Activated CD4-positive, alpha-beta T cell treated with anti-CD3 and anti-CD28 coated beads, Interleukin-10, Interleukin-2, amounts not matched to agents 100 ng/mL and 50 ng/mL, durations not matched to agents 16 hours and 8 hours (primary cell): ENCODE measurements around the gene ADGB.

Source experiments
- DNase-seq: peaks from one replicate; pipeline ENCODE4 v3.0.0-alpha.2; 2020

The ADGB gene

DNA sequence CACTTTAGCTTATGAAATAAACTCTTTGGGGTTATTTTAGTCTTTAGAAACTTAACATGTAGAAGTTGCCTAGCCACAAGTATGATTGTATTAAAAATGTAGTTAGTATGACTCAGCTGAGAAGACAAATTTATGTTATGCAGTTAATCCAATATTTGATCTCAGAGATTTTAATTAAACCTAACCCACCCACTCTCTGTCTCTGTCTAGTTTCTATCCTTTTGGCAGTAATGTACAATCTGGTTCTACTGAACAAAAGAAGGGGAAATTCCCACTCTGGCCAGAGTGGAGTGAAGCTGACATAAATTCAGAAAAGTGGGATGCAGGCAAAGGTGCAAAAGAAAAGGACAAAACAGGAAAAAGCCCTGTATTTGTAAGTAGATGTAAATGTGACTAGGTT lies 36.4 kb downstream of the ADGB start:
- DNase-seq: no peak

DNA sequence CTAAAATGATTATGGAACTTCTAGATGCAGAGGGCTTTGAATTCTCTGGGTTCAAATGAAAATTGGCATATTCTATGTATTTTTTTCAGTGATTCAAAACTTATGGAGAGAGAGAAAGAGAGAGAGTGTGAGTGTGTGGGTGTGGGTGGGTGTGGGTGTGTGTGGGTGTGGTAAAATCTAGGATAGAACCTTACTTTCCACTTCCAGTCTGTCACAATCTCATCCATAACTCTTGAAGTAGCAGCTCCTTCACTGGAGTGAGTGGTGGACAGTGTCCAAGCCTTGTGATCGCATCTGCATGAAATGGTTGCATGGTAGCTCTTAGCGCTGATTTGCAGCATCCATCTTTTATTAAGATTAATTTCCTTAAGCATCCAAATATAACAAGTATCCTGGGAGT lies 37.7 kb downstream of the ADGB start:
- no peak for DNase-seq

DNA sequence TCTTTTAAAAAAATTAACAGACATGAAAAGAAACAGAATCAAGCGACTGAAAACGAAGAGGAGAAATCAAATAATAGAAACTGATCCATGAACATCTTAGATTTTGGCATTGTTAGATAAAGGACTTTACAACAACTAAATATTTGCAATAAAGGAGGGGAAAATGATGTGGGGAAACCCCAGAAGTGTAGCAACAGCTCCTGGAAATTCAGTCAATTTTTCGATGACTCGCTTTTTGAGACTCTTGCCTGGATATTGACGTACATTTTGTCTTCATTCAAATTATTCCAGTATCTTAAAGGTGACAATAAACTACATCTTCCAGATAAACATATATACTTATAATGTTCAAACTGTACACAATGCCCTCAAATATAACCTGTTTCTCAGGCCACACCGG lies 44.1 kb downstream of the ADGB start:
- DNase-seq: no peak

DNA sequence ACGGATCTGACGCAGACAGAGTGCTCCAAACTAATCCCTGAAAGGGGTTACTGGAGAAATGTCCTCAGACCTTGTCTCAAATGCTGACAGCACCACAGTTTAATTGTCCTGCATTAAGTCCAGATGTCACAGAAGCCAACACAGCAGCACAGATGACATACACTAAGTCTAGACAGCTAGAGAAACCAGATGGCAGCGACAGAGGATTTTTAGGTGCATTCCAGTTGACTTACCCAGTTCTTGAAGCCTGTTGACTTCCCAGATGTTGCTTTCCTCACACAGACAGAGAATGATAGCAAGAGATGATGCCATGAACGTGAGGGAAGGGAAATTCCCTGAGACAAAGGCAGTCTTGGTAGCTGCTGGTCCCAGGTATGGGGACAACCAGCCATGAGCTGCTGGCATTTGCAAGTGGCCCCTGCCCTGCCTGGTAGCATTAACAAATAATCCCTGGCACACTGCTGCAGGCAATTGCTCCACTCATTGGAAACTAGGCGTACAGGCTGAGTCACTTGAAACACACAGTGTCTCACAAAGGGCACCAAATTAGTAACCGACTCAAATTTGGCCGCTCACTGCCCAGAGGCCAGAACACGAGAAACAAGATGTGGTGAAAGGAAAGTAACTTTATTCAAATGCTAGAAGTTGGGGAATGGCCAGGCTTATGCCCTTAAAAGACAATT lies 52.2 kb downstream of the ADGB start:
- no peak for DNase-seq

DNA sequence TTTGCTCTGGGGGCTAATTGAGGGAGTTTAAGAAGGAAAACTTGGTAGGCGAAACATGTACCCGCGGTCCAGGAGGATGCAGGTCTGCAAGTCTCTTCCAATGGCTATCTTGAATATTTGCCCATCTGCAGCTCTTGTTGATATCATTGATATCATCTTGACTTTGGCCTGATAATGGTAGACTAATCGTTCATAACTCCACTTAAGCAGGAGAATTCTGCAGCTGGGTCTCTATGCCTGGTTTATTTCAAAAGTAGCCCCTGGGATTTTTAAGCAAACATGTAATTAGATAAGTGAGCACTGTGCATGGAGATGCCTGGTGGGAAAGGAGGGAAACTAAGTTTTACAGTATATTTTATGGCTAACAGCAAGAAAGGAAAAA lies 52.7 kb downstream of the ADGB start:
- no peak for DNase-seq

DNA sequence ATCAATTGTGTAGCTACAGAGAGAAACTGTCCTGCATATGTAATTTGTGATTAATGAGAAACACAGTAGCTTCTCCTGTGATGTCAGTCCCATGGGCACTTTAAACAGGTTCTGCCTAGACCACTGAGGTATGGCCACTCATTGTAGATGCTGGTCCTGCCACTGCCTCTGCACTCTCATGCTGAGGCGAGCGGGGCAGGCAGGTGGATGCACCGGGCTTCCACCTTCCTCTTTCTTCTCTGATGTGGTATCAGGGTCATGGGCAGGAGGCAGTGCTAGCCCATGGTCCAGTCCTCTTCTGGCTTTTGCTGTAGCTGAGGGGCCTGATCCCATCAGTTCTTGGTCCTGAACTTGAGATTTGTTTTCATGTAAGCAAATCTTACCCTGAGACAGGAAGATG lies 58.7 kb downstream of the ADGB start:
- DNase-seq: no peak

DNA sequence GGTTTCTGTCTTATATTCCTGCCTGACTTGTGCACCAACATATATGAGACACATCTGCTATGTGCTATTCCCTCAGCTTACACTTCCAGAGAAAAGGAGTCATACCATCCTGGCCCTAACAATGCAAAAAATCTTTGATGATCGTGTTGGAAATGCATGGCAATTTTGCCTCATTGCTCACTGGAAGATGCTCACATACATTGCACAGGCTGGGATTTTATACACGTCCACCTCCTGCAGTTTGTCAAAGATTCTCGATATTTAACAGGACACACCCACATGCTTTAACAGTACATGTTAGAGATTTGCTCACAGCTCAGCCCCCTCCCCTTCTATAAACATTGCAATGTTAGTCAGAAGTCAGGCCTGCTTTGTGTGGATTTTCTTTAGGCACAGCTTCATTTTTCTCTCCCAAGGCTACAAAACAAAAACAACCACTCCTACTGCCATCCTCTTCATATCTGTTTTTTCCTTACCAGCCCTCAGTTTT lies 66.1 kb downstream of the ADGB start:
- no peak for DNase-seq

DNA sequence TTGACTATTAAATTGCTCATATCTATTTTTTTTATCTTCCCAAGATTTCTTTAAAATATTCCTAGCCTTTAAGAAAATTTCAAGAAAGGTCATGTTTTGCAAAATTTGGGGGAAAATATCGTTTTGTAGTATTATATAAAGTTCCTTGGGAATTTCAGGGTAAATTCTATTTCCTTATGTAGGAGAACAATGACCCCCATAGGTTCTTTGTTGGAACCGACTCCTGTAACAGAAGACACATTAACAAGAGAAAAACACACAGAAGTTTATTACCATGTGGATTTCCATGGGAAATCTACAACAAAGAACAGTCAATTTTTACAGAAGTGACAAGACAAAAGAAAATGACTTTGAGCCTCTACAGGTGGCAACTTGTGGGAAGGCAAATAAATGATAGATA lies 68.1 kb downstream of the ADGB start:
- DNase-seq: no peak

DNA sequence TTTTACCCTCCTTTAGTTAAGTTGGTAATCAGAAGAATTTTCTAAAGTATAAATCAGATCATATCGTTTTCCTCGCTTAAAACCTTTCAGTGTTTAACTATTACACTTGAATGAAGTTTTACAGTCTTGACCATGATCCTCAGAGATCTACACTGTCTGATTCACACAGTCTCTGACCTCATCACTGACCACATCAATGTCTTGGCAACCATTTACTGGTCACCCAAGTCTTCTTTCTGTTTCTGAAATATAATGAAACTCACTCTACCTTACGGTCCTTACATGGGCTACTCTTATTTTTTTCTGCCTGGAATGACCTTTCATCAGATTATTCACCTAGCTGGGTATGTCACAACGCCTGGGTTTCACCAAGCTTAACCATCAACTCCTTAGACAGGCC lies 71.4 kb downstream of the ADGB start:
- DNase-seq: no peak

DNA sequence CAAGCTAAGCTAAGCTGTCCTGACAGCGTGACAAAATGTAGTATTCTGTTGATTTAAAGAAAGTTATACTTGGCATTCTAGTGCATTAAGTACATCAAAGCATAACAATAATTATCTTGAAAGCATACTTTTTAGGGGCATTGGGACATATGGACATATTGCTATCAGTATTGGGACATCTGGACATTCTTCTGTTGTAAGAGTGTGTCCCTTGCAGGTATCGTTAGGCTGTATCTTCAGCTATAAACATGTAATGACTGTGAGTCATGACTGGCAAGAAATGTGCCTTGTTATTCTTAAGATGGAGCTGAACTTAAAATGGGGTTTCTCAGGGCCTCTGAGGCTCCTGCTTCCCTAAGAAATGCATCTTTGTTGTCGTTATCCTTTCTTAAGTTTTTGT lies 74.3 kb downstream of the ADGB start:
- DNase-seq: no peak

DNA sequence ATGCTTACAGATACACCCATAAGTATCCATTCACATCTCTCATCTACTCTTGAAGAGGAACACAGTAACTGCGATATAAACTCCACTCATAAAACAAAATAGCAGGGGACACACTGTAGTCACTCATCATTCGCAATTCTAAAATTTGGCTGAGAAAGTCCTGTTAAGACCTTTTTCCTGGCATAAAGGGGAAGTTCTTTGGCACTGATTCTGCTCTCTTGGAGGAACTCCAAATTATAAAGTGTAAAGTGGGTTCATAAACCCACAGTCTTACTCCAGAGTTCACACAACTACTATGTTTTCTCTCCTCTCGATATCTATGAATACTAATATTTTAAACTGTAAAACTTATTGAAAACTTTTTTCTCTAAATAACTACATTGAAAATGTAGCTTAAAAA lies 80.6 kb downstream of the ADGB start:
- no peak for DNase-seq

DNA sequence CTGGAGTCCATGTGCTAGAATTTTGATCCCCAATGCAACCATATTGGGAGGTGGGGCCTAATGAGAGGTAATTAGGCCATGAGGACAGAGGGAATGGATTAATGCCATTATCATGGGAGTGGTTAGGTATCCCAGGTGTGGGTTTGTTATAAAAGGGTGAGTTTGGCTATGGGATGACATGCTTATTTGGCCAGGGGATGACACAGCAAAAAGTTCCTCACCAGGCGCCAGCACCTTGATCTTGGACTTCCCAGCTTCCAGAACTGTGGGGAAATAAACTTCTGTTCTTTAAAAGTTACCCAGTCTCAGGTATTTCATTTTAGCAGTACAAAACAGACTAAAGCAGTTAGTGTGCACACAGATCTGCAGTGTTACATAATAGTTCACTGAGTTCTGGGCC lies 84.1 kb downstream of the ADGB start:
- DNase-seq: no peak

DNA sequence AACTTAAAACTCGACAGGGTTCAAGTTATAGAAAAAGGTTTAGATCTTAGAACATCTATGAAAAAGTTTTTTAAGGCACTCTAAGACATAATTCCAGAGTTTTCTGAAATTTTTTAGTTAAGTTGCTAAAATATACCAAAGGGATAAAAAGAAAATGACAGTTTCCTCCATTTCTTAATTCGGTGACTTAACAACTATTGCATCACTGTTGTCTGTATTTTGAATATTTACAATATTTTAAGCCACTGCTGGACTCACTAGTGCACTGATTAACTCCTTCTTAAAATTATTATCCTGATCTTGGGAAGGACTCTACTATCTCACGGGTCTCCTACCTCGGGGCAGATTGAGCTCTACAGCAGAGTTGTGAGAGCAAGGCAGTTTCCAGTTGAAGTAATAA lies 91.0 kb downstream of the ADGB start:
- DNase-seq: no peak

DNA sequence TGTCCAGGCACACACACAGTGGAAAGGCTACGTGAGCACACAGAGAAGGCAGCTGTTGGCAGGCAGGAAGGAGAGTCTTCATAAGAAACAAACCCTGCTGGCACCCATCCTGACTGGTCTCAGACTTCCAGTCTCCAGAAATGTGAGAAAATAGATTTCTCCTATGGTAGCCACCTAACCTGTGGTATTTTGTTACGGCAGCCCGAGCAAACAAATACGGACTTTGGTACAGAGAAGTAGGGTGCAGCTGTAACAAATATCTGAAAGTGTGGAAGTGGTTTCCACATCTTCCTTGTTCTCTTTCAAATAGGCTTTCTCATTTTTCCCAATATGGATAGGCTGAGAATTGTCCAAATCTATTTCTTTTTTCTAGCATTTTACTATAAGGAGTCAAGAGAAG lies 94.6 kb downstream of the ADGB start:
- DNase-seq: no peak

DNA sequence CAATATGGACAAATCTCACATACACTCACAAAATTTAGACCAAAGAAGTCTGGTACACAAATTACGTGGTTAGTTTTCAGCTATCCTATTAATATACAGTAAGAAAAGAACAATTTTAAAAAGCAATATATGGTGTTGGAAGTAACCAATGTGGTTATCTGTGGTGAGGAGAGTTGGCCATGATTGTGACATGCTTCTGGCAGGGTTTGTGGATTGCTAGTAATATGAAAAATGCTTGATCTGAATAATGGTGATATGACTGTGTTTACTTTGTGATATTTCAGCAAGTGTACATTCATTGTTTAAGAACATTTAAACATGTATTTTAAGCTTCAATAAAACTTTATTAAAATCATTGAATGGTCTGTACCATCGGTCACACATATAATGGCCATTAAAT lies 99.1 kb downstream of the ADGB start:
- no peak for DNase-seq

DNA sequence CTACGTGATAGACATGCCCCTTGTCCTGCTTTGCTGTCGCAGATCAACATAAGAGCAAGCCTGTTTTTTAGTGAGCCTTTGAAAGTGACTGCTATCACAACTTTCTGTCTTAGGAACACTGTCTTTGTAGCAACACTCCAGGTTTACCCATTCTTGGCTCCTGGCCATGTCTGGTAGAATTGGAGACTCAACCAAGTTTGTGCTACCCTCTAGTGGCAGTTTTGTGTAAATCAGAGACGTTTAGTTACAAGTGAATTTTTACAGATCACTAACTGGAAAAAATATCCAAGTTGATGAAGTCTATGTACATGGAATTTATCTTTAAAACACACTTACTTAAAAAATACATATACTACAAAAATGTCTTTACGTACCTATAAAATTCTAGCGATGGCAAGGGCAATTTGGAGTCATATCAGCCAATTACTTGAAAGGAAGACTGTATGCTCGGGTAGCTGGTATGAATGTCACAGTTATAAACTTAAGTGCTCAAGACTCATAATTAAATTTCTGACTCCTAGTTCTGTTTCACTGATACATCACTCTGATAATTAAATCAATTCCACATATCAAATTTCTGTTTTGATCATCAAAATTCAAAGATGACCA lies 101.4 kb downstream of the ADGB start:
- DNase-seq: peak; percentile 55

DNA sequence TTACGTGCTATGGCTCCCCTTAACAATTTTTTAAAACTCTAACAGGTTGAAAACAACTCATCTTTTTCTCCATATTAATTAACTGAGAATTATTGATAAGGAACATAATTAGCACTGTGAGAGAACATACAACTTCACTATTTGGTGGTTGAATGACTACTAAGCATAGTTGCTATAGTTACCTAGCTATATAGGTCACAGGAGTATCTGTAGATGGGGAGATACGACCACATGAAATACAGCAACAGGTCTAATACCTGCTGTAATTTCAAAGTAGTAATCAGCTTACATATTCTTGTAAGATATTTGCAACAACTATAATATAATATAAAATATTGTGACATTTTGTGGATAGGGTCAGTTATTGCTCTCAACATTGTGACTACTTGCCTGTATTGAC lies 102.9 kb downstream of the ADGB start:
- DNase-seq: no peak

DNA sequence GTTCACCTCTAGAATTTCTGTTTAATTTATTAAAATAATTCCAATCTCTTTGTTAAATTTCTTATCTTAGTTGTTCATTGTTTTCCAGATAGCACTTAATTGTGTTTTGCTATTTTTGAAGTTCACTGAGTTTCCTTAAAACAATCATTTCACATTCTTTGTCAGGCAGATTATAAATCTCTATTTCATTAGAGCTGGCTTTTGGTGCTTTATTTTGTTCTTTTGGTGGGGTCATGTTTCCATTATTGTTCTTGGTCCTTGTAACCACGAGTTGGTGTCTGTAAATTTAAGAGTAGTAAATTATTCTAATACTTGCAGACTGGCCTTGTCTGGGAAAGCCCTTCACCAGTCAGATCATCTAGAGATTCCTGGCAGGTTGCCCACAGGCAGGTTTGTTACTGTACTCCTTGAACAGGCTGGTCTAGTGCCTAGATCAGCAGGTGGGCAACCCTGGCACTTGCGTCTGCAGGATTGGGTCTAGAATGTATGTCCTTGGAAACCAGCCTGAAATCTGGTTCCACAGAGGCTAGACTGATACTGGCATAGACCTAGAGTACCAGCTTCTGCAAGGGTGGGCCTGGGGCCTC lies 110.4 kb downstream of the ADGB start:
- DNase-seq: no peak

DNA sequence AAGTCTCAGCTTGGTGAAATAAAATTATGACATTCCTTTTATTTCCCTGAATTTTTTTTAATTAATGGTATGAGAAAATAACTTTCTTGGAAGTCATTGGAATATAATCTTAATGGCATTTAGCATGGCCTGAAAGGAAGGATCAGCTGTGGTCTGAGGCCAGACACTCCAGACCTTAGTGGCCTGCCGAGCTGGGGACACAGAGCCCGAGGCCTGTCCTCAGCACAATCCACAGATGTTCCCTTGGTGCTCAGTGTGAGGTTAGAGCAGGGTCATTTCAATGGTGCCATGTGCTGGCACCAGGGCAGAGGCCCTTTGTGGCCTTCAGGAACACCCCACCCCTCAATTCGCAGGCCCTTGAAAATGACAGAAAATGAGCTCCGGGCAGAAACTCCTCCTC lies 120.6 kb downstream of the ADGB start:
- DNase-seq: no peak

DNA sequence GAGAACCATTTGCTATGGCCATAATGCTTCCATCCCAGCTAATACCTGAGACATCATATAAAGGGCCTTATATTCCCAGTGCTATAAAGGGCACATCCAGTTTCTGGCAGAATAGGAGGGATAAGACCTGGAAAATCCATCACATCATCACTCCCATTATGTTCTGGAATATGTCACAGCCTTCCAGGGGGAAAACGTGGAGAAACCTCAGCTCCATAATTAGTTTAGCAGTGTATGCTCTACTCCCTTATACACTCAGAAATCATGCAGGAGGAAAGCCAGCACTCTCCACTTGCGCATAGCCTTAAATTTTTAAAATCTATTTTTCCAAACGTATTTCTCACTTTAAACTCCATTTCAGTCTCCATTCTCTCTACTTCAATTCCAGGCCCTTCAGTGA lies 140.9 kb downstream of the ADGB start:
- no peak for DNase-seq

DNA sequence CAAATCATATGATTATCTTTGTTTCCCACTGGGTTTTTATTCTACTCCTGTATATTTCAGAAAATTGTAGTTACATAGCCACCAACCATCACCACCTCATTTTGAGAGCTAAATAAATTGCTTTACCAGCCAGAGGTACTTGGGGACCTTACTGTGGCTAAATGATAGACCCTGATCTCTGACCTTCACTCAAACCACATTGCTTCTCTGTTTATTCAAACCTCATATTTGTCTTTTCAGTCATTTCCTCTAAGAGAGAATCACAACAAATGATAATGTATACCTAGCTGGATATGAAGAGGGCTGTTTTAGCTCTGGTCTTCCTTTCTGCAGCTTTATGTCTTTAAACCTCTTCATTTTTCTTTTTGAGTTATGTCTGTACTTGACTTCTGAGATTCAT lies 142.8 kb downstream of the ADGB start:
- no peak for DNase-seq

DNA sequence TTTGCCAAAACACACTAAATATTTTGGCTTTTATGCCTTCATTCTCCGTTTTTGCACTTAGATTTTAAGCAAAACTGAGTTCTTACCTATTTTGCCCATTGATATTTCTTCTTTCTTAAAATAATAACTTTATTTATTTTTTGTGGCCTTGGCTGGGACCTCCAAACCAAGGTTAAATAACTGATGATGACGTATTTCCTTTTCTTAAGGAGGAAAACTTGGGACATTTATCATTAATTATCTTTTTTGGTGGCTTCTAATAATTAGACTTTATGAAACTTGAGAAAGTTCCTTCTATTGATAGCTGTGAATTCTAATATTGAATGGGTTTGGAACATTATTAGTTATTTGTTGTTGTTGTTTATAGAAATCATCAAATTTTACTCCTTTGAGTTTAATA lies 154.5 kb downstream of the ADGB start:
- DNase-seq: no peak

DNA sequence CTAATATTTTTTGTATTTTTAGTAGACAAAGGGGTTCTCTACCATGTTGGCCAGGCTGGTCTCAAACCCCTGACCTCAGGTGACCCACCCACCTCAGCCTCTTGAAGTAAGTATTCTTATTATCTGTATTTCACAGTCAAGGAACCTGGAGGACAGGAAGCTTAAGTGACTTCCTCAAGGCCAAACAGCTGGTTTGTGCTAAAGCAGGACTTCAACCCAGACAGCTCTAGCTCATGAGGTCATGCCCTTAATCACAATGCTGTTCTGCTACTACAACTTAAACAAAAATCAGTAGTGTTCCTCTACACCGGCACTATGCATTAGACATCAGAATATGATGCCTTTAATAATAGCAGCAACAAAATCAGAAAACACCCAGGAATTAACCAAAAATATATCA lies 168.9 kb downstream of the ADGB start:
- no peak for DNase-seq

DNA sequence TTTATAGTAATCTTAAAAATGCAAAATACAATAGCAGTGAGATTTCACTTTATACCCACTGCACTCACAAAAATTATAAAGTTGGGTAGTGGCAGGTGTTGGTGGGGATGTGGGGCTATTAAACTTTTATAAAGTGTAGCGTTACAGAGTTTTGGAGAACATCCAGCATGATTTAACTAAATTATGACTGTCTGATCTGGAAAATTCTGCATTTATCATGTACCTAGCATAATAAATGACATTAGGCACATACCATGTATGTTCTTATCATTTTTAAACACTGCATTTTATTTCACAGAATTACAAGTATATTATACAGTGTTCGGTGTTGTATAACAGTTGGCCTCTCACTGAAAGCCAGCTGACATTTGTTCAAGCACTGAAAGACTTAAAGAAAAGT lies 169.9 kb downstream of the ADGB start:
- DNase-seq: no peak
